ENCODE results near the gene PHACTR3.

Gene PHACTR3

DNA sequence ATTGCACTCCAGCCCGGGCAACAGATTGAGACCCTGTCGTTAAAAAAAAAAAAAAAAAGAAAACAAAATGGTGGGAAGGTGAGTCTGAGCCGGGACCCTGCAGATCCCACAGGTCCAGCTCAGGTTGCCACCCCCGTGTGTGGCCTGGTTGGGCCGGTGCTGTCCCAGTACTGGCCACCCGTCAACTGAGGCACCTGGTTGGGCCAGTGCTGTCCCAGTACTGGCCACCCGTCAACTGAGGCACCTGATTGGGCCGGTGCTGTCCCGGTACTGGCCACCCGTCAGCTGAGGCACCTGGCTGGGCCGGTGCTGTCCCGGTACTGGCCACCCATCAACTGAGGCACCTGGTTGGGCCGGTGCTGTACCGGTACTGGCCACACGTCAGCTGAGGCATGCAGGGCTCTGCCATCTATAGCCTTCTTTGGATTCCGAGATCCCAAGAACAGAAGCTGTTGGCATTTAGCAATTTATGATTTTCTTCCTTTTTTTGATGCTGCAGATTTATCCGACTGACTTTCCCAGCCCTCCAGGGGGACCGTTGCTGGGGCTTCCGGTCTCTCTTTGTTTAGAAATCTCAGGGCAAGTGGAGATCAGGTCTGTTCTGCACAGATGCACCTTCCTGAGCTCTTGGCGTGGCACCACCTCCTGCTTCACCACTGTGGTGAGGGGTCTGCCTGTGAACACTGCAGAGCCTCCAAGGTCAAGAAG is 215.3 kb downstream of the PHACTR3 start:
- TF ChIP-seq, protein P1, sequence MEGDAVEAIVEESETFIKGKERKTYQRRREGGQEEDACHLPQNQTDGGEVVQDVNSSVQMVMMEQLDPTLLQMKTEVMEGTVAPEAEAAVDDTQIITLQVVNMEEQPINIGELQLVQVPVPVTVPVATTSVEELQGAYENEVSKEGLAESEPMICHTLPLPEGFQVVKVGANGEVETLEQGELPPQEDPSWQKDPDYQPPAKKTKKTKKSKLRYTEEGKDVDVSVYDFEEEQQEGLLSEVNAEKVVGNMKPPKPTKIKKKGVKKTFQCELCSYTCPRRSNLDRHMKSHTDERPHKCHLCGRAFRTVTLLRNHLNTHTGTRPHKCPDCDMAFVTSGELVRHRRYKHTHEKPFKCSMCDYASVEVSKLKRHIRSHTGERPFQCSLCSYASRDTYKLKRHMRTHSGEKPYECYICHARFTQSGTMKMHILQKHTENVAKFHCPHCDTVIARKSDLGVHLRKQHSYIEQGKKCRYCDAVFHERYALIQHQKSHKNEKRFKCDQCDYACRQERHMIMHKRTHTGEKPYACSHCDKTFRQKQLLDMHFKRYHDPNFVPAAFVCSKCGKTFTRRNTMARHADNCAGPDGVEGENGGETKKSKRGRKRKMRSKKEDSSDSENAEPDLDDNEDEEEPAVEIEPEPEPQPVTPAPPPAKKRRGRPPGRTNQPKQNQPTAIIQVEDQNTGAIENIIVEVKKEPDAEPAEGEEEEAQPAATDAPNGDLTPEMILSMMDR (IDR thresholded peaks at IDR 0.05; ENCODE audit: extremely low read depth, missing control alignments) = no peak

DNA sequence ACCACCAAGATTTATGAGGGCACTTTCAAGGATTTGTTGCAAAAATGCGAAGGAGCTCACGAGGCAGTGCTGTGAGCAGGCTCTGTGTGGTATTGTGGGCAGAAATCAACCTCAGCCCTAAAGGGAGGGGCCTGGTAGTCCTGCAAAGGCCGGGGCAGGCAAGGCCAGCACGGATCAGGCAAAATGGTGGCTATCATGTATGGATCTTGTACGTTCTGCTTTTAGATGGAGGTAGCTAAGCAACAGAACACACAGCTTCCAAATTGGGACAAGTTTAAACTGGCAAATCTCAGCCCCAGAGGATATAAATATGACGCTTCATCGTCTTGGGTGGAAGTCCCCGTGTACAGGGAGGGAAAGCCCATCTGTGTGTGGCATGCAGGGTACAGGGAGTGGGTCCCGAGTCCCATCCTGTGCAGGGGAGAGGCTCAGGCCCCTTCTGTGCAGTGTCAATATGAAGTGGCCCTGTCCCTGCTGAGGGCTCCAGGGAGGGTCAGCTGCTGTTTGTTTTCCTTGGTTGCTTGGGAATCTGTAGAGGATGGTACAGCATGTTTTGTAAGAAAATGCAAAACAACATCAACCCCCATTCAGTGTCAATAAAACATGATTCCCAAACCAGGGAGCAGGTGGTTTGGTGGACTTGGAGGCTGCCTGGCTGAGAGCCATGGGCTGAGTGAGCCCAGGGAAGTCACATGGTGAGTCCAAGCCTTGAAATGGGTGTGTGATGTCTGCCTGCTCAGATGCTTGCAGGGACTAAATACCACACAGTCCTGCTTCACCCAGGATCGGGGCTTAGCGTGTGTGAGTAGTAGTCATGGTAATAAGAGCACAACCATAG is 216.1 kb downstream of the PHACTR3 start:
- TF ChIP-seq, protein P1 (IDR thresholded peaks at IDR 0.05; ENCODE audit: extremely low read depth, missing control alignments) = no peak
- DNase-seq (ENCODE audit: low spot score) = no peak

More for the DNA sequence above, 215.3 kb downstream of the PHACTR3 start:
- no peak for DNase-seq (ENCODE audit: low spot score)

DNA sequence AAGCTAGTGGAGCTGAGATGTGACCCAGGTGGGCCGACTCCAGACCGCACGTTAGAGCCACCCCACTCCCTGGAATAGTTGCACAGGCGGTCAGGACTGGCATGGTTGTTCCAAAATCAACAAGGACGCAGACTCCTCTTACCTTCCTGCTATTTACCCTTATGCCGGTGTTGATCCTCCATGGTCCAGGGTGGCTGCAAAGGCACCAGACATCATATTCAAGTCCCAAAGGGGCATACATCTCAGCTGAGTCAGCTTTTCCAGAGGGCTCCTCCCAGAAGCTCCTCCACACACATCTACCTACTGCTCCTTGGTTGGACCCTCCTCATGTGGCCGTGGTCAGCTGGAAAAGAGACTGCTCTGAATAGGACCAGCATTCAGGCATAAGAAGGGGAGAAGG is 216.9 kb downstream of the PHACTR3 start:
- no peak for DNase-seq (ENCODE audit: low spot score)
- TF ChIP-seq, protein P1 (IDR thresholded peaks at IDR 0.05; ENCODE audit: extremely low read depth, missing control alignments) = no peak

DNA sequence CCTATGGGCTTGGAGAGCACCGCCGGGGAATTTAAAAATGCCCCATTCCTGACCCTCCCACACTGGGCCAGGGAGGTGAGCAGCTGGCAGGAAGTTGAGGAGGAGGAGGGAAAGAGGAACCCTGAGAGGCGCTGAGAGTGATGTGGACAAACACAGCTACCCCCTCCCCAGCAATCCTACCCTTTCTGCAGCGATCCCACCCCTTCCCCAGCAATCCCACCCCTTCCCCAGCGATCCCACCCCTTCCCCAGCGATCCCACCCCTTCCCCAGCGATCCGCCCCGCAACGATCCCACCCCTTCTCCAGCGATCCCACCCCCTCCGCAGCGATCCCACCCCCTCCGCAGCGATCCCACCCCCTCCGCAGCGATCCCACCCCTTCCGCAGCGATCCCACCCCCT is 217.4 kb downstream of the PHACTR3 start:
- DNase-seq (ENCODE audit: low spot score) = no peak
- TF ChIP-seq, protein P1 (IDR thresholded peaks at IDR 0.05; ENCODE audit: extremely low read depth, missing control alignments) = no peak

DNA sequence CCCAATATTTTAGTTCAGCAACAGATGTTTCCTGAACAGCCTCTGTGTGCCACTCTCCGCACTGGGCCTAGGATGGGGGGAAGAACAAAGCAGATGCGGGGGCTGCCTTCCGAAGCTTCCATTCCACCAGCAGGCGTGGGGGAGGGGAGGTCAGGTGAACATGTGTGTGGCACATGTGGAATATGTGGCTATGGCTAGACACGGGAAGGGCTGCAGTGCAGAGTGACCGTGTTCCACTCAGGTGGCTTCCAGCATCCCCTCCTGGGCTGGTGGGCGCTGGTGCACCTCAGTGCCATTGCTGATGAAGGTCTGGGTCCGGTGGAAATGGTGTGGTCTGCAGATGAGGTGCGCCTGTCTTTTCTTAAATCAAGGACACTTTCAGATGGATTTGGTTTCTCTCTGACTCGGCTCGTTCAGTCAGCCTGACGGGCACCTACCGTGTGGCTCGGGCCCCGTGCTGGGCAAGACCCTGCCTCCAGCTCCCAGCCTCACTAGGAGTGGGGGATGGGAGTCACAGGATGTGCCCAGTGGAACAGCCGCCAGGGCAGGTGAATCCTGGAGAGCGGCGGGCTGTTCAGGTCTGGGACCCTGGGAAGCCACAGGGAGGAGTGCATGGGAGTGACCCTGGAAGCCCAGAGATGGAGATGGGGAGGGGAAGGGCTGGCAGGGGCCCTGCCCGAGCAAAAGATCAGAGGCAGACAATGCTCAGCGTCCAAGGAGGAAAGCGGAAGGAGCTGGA is 218.1 kb downstream of the PHACTR3 start:
- TF ChIP-seq, protein P1 (IDR thresholded peaks at IDR 0.05; ENCODE audit: extremely low read depth, missing control alignments) = no peak
- DNase-seq (ENCODE audit: low spot score) = no peak

DNA sequence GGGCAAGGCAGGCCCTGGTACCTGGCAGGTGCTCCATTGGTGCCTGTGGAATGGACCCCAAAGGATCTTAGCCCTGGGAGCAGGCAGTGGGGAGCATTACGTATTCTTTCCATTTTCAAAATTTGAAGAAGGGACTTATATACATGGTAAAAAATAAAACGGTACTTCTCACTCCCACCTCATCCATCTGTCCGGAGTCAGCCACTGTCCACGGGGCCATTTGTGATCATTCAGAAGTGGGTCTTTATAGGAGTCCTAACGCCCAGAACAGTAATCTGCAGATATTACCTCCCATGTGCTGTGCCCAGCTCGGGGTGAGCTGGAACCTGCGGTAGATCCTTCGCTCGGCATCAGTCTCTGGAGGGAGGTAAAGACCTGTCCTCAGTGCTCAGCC is 218.7 kb downstream of the PHACTR3 start:
- TF ChIP-seq, protein P1 (IDR thresholded peaks at IDR 0.05; ENCODE audit: extremely low read depth, missing control alignments) = no peak
- no peak for DNase-seq (ENCODE audit: low spot score)

Measured in GM20000 (cell line).